Measurements from ENCODE around the gene VAV3. TPM values are rescaled to one million over a fixed set of nuclear protein-coding genes. Genes with fewer than 3 reads are reported as not detected.

The VAV3 gene
- polyA plus RNA-seq, 1 of the 3 experiments (the other 2 are of a cell fraction): not detected

GRCh38 chr1:107990606-107991005 is 25.6 kb upstream of the VAV3 start:
- Histone ChIP-seq H3K9me2 (no peaks in the 10 kb centered on the region), H3K27ac (ENCODE audit: low read depth in 2 of 2, low read length in 1 of 2) (no peak overlapping the region), H3K36me3 (replicated peaks in 1 of 2; ENCODE audit: control insufficient read depth in 1 of 2, insufficient read depth in 2 of 2, low read length in 1 of 2) (no peaks in the 10 kb centered on the region), H4K20me1 (ENCODE audit: insufficient read depth) (no peaks in the 10 kb centered on the region), H3F3A (replicated peaks; ENCODE audit: insufficient read depth) (no peaks in the 10 kb centered on the region), H3K4me2 (no peak overlapping the region), H3K79me2 (ENCODE audit: insufficient read depth) (no peaks in the 10 kb centered on the region), H3K4me1 (ENCODE audit: control insufficient read depth in 1 of 2, insufficient read depth in 2 of 2, low read depth in 1 of 2, low read length in 1 of 2) (no peaks in the 10 kb centered on the region), H3K9me3 (no peaks in the 10 kb centered on the region), H2AFZ (ENCODE audit: low read depth) (no peak overlapping the region), H3K9ac (no peak overlapping the region), H3K27me3 (ENCODE audit: insufficient read depth) (no peaks in the 10 kb centered on the region), H3K4me3 (ENCODE audit: low read depth in 2 of 2, low read length in 1 of 2) (no peak overlapping the region)
- DNase-seq: no peak
- ChIA-PET POLR2A (no interaction called here), CTCF (interaction anchor here (0.8 to 1.4 kb wide), 2 partner anchors 135 to 208 kb away, joined by 3 to 4 read pairs; no protein-coding TSS in a partner anchor)
- TF ChIP-seq YY1 (IDR thresholded peaks at IDR 0.05; ENCODE audit: low read depth) (no peak), USF1 (IDR thresholded peaks at IDR 0.05; ENCODE audit: borderline replicate concordance, low read depth) (no peak), TAF1 (IDR thresholded peaks at IDR 0.05; ENCODE audit: borderline replicate concordance, low read depth, low read length) (no peak), FOXM1 (IDR thresholded peaks at IDR 0.05; ENCODE audit: low read depth) (no peak), USF2 (IDR thresholded peaks at IDR 0.05; ENCODE audit: borderline replicate concordance, low read depth, low read length) (no peak)
- WGBS (ENCODE audit: low lambda C conversion rate): 78% methylated on average over 5 of the region's 5 CpGs

GRCh38 chr1:107981277-107981676 is 16.3 kb upstream of the VAV3 start:
- no peaks in the 10 kb centered on the region for H4K20me1 ChIP-seq (ENCODE audit: insufficient read depth)
- H3K9me2 ChIP-seq: no peaks in the 10 kb centered on the region
- H3K4me2 ChIP-seq: no peak overlapping the region
- H3F3A ChIP-seq (replicated peaks; ENCODE audit: insufficient read depth): no peaks in the 10 kb centered on the region
- TF ChIP-seq USF2 (IDR thresholded peaks at IDR 0.05; ENCODE audit: borderline replicate concordance, low read depth, low read length): no peak
- no peaks in the 10 kb centered on the region for H3K4me1 ChIP-seq (ENCODE audit: control insufficient read depth in 1 of 2, insufficient read depth in 2 of 2, low read depth in 1 of 2, low read length in 1 of 2)
- CTCF ChIA-PET: no interaction called here
- H3K27ac ChIP-seq (ENCODE audit: low read depth in 2 of 2, low read length in 1 of 2): no peak overlapping the region
- POLR2A ChIA-PET: no interaction called here
- no peak overlapping the region for H3K9ac ChIP-seq
- no peaks in the 10 kb centered on the region for H3K79me2 ChIP-seq (ENCODE audit: insufficient read depth)
- WGBS (ENCODE audit: low lambda C conversion rate): 51% methylated on average over 7 of the region's 7 CpGs
- H3K27me3 ChIP-seq (ENCODE audit: insufficient read depth): no peaks in the 10 kb centered on the region; the same call in 1 of the 2 replicates
- no peak overlapping the region for H3K4me3 ChIP-seq (ENCODE audit: low read depth in 2 of 2, low read length in 1 of 2)
- H3K9me3 ChIP-seq: no peaks in the 10 kb centered on the region
- H3K36me3 ChIP-seq (replicated peaks in 1 of 2; ENCODE audit: control insufficient read depth in 1 of 2, insufficient read depth in 2 of 2, low read length in 1 of 2): no peaks in the 10 kb centered on the region
- DNase-seq: no peak
- H2AFZ ChIP-seq (ENCODE audit: low read depth): no peak overlapping the region

- ChIA-PET CTCF (no interaction called here), POLR2A (no interaction called here)
- H3K27me3 ChIP-seq (ENCODE audit: insufficient read depth): no peaks in the 10 kb centered on the region; the same call in 1 of the 2 replicates
- no peaks in the 10 kb centered on the region for H3K79me2 ChIP-seq (ENCODE audit: insufficient read depth)
- H3F3A ChIP-seq (replicated peaks; ENCODE audit: insufficient read depth): no peaks in the 10 kb centered on the region
- WGBS (ENCODE audit: low lambda C conversion rate): 69% methylated on average over 1 of the region's 2 CpGs
- no peak overlapping the region for H3K27ac ChIP-seq (ENCODE audit: low read depth in 2 of 2, low read length in 1 of 2)
- H2AFZ ChIP-seq (ENCODE audit: low read depth): no peak overlapping the region
- H3K36me3 ChIP-seq (replicated peaks in 1 of 2; ENCODE audit: control insufficient read depth in 1 of 2, insufficient read depth in 2 of 2, low read length in 1 of 2): no peaks in the 10 kb centered on the region
- H3K9me2 ChIP-seq: no peaks in the 10 kb centered on the region
- TF ChIP-seq RFX5 (IDR thresholded peaks at IDR 0.05; ENCODE audit: low read length): no peak
- no peak for TF ChIP-seq PBX3 (IDR thresholded peaks at IDR 0.05)
- no peak for TF ChIP-seq FOSL2 (IDR thresholded peaks at IDR 0.05; ENCODE audit: borderline replicate concordance, low read depth)
- TF ChIP-seq JUND (IDR thresholded peaks at IDR 0.05): no peak
- TF ChIP-seq GATA2 (CRISPR knock-in tag; IDR thresholded peaks at IDR 0.05): no peak
- no peak for TF ChIP-seq ZBTB33 (IDR thresholded peaks at IDR 0.05; ENCODE audit: borderline replicate concordance, low read depth)
- TF ChIP-seq YY1 (IDR thresholded peaks at IDR 0.05; ENCODE audit: low read depth): no peak
- TF ChIP-seq USF1 (IDR thresholded peaks at IDR 0.05; ENCODE audit: borderline replicate concordance, low read depth): no peak
- TF ChIP-seq SIN3A (IDR thresholded peaks at IDR 0.05; ENCODE audit: borderline replicate concordance, low read depth, low read length): no peak
- TF ChIP-seq RAD21 (IDR thresholded peaks at IDR 0.05; ENCODE audit: low read length): no peak
- no peak for TF ChIP-seq TEAD4 (IDR thresholded peaks at IDR 0.05; ENCODE audit: borderline replicate concordance, insufficient read depth)
- TF ChIP-seq CHD2 (IDR thresholded peaks at IDR 0.05; ENCODE audit: low read length, partially characterized antibody): no peak
- H3K4me3 ChIP-seq (ENCODE audit: low read depth in 2 of 2, low read length in 1 of 2): no peak overlapping the region
- no peaks in the 10 kb centered on the region for H4K20me1 ChIP-seq (ENCODE audit: insufficient read depth)
- no peak for DNase-seq
- H3K4me1 ChIP-seq (ENCODE audit: control insufficient read depth in 1 of 2, insufficient read depth in 2 of 2, low read depth in 1 of 2, low read length in 1 of 2): no peaks in the 10 kb centered on the region
- H3K4me2 ChIP-seq: no peak overlapping the region
- no peaks in the 10 kb centered on the region for H3K9me3 ChIP-seq
- no peak overlapping the region for H3K9ac ChIP-seq
Measured at GRCh38 chr1:107979926-107980325, 14.9 kb upstream of the VAV3 start.
